Skin epidermis (tissue), 12 donors: Measurements from ENCODE around the gene ATP13A5.

Experiments used
- H3K27ac ChIP-seq, 21 experiments: fragments of 200-600 bp; sonication (generic) in 11 of 21; one replicate each; pipeline ENCODE4 v1.5.0; 2020; ENCODE audit warnings: mild to moderate bottlenecking in 3 of 21, inconsistent platforms in 2 of 21, moderate library complexity in 2 of 21
- H3K4me3 ChIP-seq, 7 experiments: fragments of 200-600 bp; sonication (generic) in 2 of 7; one replicate each; pipeline ENCODE4 v1.5.0; 2020; ENCODE audit warnings: inconsistent platforms in 2 of 7, mild to moderate bottlenecking in 2 of 7, moderate library complexity in 1 of 7

ATP13A5 gene

GRCh38 chr3:193225302-193226125 lies 153.0 kb downstream of the ATP13A5 start:
- no peak overlapping the region for H3K27ac ChIP-seq
- no peak overlapping the region for H3K4me3 ChIP-seq
